Measurements from ENCODE around the gene CUBN.
"Not testable (repeated sequence)": the region's sequence is repeated elsewhere in the genome, so short reads cannot be mapped to it uniquely, and the experiment has no call there.

The CUBN gene

GRCh38 chr10:17033529-17034260, 95.9 kb downstream of the CUBN start:
- no peak for DNase-seq

DNA sequence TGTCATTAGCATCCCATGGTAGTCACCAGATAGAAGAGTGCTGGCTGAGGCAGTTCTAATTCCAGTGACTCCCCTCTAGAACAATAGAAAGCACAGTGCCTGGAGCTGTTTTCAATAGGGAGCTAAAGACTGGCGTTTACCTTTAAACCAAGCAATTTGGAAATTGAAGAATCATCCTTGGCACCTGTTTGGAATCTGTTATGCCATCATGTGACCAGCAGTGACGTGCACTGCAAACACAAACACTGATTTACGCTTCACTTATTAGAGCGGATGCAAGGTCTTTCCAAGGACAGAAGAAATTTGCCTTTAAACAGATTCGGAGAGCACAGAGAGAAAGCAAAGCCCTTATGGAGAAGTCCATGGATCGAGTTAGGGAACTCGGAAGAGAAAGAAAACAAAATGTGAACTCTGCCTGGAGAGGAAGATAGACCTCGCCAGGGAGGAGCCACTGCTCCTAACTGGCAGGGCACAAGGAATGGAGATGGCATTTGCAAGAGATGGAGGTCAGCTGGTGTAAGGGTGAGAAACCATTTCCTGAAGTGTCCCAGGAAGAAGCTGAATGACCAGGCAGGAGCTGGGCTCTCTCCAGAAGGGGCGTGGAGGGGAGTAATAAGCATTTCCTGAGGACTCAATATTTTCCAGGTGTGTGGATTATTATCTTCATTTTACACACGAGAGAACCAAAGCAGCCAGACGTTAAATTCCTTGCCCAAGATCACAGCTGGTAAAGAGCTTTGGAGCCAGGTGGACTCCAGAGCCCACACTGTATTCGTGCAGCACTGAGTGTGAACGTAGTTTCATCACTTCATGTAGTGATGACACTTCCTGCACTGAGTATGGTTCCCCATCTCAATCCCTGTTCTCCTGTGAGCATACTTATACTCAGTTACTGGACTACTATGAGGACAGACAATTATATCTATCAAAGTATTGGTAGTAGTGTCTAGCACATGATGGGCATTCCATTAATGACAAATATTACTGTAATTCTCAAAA, 97.7 kb downstream of the CUBN start:
- no peak for DNase-seq

GRCh38 chr10:17029581-17030271, 99.9 kb downstream of the CUBN start:
- no peak for DNase-seq

- no peak for DNase-seq
Measured at GRCh38 chr10:17029239-17029580, 100.4 kb downstream of the CUBN start.

- DNase-seq, result no peak
Measured at GRCh38 chr10:17028798-17029197, 100.8 kb downstream of the CUBN start.

GRCh38 chr10:17026686-17027485, 102.7 kb downstream of the CUBN start:
- no peak for DNase-seq

DNA sequence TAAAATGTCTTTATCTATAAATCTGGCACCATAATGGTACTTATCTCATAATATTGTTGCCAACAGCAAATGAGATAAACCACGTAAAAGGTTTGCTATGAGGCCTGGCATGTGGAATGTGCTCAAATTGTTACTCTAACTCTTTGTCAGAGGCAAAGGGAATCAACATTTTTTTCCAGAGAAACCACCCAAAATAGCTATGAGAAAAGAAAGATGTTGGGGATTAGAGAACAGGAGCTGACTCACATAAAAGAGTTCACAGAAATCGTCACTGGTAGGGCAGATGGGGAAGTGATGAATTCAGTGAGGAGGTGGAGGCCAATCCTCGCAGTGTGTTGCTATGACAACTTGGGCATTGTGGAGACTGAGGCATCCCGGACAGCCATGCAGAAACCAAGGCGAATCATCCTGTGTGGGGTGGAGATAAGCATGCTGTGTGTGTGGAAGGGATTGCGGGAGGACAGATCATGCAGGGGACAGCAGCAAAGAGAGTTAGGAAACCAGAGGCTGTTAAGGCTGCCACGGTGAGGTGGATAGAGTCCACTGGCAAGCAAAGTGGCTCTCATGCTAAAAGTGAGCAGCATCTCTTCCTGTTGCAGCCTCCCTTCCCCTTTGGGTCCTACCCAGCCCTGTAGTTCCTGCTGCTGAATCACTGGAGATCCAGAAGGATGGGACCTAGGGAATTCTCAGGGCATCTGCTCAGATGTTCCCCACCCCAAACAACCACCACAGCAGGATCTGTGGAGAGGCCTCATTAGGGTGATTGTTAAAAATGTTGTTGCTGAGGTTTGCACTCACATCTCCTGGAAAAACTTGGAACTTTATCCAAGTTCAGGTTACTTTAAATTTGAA, 103.9 kb downstream of the CUBN start:
- DNase-seq, result no peak

- no peak for DNase-seq
Measured at GRCh38 chr10:17024461-17024860, 105.2 kb downstream of the CUBN start.

DNA sequence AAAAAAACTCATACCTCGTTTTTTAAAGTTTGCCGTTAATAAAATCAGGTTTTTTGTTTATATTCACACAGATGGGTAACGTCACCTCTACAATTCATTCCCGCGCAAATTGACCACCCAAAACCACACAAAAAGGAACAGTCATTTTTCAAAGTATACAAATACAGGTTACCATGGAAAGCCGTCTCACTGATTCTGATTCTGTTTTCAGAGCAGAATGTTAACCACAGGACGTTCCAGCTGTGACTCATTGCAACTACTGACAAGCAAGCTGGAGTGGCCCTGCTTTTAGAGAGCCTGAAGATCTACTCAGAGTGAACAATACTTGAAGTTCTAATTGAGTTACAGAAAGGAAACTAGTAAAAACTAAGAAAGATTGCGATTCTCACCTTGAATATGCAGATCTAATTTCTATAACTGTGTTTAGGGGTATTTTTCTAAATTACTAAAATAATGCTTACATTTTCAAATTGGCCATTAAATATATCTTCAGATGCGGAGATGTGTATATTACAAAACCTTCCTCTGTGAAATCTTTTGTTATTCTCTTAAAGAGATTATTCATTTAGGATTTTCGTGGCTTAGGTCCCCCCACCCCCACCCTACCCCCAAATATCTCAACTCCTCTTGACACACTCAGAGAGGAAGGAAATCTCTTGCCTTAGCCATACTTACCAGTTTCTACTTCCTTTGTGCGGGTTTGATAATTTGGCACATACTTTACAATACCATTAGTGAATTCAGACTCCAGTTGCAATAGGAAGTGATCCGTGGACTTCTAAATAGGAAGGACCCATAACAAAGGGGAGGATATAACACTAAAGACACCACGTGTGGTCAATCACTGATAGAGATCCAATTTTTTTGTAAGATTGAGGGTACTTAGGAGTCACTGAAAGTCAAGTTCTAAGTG, 106.0 kb downstream of the CUBN start:
- DNase-seq, result no peak

DNA sequence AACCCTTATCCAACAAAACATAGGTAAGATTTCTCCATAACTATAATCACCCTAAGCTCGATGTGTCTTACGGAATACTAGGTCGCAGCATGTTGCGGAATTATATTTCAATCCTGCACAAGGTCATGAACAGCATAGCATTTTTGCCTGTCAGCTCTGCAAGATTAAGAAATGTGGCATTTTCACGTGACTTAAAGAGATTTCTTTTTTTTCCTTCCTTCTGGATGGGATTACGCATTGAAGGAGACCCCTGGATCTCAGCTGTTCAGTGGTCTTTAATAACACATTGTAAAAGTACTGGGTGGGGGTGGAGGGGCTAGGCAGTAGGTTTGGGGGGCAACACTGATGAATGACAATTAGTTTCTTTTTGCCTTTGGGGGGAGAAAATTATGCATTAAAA, 106.7 kb downstream of the CUBN start:
- no peak for DNase-seq

DNA sequence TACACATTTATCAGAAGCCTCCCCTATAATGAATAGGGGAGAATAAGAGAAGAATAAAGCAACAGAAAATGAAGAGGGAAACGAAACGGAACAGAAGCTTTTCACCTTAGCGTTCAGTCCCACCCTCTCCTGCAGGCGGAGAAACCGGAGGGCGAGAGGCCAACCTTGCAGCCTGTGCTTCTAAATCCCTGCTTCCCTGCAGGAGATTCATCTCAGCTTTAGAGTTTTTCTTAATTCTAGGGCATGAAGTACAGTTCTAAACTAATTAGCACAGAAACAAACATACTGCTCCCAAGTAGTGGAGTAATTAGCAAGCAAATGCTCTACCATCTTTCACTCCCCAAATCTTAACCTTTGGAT, 107.2 kb downstream of the CUBN start:
- no peak for DNase-seq

- no peak for DNase-seq
Measured at GRCh38 chr10:17021656-17022465, 107.8 kb downstream of the CUBN start.

- no peak for DNase-seq
Measured at GRCh38 chr10:17019696-17020095, 109.9 kb downstream of the CUBN start.

DNA sequence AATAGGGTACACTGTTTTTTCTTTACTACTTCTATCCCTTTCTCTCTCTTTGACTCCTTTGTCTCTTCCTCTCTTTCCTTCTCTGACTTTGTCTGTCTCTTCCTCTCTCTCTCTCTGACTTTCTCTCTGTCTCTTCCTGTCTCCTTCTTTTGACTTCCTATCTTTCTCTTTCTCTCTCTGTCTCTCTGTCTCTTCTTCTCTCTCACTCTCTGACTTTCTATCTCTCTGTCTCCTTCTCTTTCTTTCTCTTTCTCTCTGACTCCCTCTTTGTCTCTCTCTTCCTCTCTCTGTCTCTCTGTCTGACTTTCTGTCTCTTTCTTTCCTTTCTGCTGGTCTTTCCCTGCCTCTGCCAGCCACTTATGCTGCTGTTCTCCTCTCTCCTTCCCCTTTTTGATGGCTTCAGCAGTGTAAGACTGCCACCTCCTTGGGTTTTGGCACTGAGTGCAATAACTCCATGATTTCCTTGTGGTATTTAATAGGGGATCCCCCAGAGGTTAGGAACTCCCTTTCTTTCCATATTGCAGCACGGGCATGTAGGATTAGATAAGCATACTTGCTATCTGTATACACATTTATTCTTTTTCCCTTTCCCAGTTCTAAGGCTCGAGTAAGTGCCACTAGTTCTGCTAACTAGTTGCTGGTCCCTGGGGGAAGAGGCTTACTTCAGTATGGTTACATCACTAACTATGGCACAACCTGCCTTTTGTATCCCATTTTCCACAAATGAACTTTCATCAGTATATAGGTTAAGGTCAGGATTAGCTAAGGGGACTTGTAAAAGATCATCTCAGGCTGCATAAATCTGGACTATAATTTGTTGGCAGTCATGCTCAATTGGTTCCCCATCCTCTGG, 116.3 kb downstream of the CUBN start:
- DNase-seq, result not testable (repeated sequence)

DNA sequence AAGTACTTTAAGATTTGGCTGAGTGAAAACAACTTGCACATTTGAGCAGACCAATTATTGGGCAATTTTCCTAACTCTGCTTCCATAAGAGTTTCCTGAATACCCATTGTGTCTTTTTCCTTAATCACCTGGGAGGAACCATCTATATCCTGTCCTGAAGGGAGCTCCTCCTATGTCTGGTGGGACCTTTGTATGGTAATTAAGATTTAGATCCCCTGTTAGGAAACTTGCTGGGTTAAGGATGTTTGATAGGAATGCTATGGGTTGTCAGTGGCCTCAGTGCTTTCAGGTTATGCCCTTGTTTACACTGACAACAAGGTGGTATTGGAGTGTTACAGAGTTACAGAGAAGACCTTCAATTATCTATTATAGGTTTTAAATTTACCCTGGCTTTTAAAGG, 116.9 kb downstream of the CUBN start:
- DNase-seq, result not testable (repeated sequence)

DNA sequence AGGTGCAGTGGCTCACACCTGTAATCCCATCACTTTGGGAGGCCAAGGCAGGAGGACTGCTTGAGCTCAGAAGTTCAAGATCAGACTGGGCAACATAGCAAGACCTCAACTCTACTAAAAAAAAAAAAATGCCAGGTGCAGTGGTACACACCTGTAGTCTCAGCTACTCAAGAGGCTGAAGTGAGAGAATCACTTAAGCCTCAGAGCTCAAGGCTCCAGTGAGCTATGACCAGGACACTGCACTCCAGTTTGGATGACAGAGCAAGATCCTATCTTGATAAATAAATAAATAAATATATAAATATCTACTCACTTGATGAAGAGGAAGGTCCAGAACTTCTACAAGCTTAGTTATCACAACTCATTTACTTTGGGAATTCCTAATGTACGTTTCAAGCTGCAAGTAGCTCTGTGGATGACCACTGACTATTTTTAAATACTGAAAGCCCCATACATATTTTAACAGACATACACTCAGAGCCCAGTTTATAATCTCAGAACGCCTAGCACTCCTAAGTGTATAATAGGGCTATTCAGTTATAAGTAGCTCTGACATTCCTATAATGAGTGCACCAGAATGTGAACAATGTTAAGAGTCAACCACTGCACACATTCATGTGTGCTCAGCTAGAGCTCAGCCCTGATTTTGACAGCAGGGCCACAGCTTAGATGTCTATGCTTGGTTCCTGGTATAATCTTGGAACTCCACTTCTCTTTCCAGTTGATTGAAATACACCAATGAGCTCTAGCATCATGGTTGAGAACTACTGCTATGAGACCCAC, 119.1 kb downstream of the CUBN start:
- no peak for DNase-seq

- no peak for DNase-seq
Measured at GRCh38 chr10:17009212-17009700, 120.4 kb downstream of the CUBN start.

GRCh38 chr10:17007418-17007770, 122.2 kb downstream of the CUBN start:
- no peak for DNase-seq

Measured in NCI-H1105 (cell line).